HG02938 (cell line): ENCODE results near the gene PPL.
"Not testable (repeated sequence)": the region's sequence is repeated elsewhere in the genome, so short reads cannot be mapped to it uniquely, and the experiment has no call there.

Source experiments
- ATAC-seq: cut with Tn5 transposase; IDR thresholded peaks from one replicate; pipeline ENCODE4 v1.9.1; 2021; ENCODE audit warnings: mild to moderate bottlenecking, moderate library complexity; ENCODE audit not compliant: unreplicated experiment

PPL gene

GRCh38 chr16:4958510-4959438, 21.8 kb upstream of the PPL start:
- ATAC-seq = no peak

GRCh38 chr16:4957720-4958509, 21.0 kb upstream of the PPL start, which contains the start of gene SEC14L5:
TSS of gene SEC14L5 (plus strand) at chr16:4958330. CDS start at chr16:4959324, 994 bp downstream.
- peak; percentile 65 for ATAC-seq

- no peak for ATAC-seq
These were observed 20.4 kb upstream of the PPL start for GRCh38 chr16:4957420-4957719.

GRCh38 chr16:4954714-4955113, 17.8 kb upstream of the PPL start:
- no peak for ATAC-seq

- not testable (repeated sequence) for ATAC-seq
These were observed 14.6 kb upstream of the PPL start for GRCh38 chr16:4951583-4951982.

- ATAC-seq = no peak
These were observed 13.0 kb upstream of the PPL start for GRCh38 chr16:4949986-4950385.

GRCh38 chr16:4948903-4949766, 12.2 kb upstream of the PPL start:
- ATAC-seq = no peak

GRCh38 chr16:4947722-4948503, 11.0 kb upstream of the PPL start:
- ATAC-seq = no peak

- no peak for ATAC-seq
These were observed 10.0 kb upstream of the PPL start for GRCh38 chr16:4946917-4947316.

- ATAC-seq = no peak
These were observed 8.9 kb upstream of the PPL start for GRCh38 chr16:4945560-4946502.

- ATAC-seq = no peak
These were observed 7.7 kb upstream of the PPL start for GRCh38 chr16:4944333-4945281.

- no peak for ATAC-seq
These were observed 5.5 kb upstream of the PPL start for GRCh38 chr16:4942481-4942880.

GRCh38 chr16:4940719-4941118, 3.8 kb upstream of the PPL start:
- no peak for ATAC-seq

GRCh38 chr16:4938683-4939030, 1.7 kb upstream of the PPL start:
- no peak for ATAC-seq

GRCh38 chr16:4937782-4938682, 1.1 kb upstream of the PPL start:
- no peak for ATAC-seq

- no peak for ATAC-seq
These were observed 562 bp downstream of the PPL start for GRCh38 chr16:4936181-4936990.
